Measurements from ENCODE around the gene TBC1D22A.

The TBC1D22A gene

DNA sequence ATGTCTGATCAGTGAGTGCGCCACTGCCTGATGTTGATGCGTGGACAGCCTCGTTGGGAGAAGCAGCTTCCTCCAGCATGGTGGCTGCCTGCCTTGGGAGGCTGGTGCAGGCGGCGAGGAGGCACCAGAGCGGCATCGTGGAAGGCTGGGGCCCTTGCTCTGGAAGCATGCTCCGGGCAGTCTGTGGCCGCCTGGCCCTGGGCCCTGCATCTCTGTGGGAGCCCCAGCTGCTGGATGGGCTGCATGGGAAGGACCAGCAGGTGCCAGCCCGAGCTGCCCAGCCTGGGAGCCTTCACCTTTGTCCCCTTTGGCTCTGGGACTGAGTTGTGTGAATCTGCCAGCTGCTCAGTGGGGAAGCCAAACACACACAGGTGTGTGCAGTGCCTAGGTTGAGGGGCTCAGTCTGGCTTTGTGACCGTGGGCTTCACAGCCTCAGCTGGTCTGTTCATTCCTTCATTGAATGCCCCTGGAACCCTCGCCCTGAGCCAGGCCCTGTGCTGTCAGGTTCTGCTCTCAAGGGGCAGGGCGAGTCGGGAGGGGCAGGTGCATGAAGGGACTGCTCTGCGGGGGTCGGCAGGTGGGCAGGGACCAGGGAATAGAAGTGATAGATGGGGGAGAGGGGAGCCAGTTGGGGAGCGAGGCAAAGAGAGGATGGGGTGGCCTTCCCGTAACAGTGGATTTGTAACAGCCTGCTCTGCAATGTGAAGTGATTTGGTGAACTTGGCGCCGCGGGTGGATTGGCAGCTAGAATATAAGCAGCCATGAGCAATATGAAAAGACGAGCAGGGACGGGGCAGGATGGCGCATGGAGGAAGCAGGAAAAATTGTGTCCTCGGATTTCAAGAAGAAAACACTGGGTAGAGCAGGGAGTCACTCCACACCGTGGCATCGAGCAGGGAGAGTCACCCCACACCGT, 354.2 kb downstream of the TBC1D22A start:
- TF ChIP-seq, protein P1, sequence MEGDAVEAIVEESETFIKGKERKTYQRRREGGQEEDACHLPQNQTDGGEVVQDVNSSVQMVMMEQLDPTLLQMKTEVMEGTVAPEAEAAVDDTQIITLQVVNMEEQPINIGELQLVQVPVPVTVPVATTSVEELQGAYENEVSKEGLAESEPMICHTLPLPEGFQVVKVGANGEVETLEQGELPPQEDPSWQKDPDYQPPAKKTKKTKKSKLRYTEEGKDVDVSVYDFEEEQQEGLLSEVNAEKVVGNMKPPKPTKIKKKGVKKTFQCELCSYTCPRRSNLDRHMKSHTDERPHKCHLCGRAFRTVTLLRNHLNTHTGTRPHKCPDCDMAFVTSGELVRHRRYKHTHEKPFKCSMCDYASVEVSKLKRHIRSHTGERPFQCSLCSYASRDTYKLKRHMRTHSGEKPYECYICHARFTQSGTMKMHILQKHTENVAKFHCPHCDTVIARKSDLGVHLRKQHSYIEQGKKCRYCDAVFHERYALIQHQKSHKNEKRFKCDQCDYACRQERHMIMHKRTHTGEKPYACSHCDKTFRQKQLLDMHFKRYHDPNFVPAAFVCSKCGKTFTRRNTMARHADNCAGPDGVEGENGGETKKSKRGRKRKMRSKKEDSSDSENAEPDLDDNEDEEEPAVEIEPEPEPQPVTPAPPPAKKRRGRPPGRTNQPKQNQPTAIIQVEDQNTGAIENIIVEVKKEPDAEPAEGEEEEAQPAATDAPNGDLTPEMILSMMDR (IDR thresholded peaks at IDR 0.05), result no peak

DNA sequence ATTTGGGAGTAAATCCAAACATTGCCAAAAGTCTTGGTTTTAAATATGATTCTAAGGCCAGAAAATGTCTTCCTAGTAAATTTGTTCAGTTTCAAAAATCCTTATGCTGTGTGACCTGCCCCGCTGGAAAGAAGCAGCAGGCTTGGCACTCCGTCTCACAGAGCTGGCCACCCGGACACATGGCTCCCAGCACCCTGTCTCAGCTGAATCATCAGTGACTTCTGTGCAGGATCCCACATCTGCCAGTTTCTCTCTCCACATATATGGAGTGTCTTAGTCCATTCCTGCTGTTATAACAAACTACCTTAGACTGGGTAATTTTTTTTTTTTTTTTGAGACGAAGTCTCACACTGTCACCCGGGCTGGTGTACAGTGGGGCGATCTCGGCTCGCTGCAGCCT, 356.7 kb downstream of the TBC1D22A start:
- TF ChIP-seq, protein P1 (IDR thresholded peaks at IDR 0.05), result no peak

DNA sequence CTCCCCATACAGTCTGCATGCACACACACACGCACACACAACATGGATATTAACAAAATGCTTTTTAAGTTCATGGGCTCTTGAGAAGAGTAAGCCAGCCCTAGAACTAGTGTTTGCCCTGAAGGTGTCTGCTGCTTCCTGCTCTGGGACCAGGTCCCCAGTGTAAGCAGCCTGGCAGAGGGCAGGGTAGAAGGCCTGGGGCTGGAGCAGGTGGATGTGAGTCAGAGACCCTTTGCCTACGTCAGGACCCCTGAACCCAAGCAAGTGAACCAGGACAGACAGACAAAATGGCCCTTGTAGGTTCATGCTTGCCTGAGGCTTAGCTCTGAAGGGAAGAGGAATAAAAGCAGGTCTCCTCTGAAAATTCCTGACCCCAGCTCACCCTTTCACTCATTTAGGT, 357.9 kb downstream of the TBC1D22A start:
- TF ChIP-seq, protein P1 (IDR thresholded peaks at IDR 0.05), result no peak

DNA sequence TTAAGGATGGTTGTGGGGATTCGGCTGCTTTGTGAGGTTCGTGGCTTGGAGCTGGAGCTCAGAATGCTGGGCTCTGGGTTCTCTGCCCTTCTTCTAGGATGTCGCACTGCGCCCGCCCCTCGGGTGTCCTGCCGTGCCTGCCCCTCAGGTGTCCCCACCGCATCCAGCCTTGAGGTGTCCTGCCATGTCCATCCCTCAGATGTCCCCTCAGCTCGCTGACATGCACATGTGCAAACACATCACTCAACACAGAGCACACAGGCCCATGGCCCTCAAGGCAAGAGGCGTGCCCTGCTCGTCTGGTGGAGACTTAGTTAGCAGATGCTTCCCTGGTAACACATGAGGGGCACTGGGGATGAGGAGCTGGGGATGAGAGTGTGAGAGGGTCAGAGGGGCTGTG, 359.3 kb downstream of the TBC1D22A start:
- TF ChIP-seq, protein P1 (IDR thresholded peaks at IDR 0.05), result no peak

DNA sequence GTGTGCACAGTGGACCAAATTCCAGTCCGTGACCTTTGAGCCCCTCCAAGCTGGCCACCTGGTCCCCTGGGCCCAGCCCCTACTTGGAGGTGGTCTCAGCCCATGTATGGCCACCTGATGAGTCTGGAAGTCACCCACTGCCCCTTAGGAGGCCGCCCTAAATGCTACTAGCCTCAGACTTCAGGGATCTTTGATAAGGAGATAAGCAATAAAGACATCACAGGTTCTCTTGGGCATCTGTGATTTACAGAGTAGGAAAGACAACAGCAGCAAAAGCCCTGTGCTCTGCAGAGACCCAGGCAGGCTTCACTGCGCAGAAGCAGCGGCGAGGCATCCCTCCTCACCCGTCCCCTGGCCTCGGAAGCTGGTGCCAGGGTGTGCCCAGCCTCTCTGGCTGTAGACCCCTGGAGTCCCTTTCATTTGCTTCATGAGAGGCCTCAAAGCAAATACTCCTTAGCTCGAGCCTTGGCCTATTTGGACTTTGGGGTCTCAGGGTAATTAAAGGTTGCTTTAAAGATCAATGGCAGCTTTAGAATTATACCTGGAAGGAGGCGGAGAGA, 360.1 kb downstream of the TBC1D22A start:
- TF ChIP-seq, protein P1 (IDR thresholded peaks at IDR 0.05), result no peak

DNA sequence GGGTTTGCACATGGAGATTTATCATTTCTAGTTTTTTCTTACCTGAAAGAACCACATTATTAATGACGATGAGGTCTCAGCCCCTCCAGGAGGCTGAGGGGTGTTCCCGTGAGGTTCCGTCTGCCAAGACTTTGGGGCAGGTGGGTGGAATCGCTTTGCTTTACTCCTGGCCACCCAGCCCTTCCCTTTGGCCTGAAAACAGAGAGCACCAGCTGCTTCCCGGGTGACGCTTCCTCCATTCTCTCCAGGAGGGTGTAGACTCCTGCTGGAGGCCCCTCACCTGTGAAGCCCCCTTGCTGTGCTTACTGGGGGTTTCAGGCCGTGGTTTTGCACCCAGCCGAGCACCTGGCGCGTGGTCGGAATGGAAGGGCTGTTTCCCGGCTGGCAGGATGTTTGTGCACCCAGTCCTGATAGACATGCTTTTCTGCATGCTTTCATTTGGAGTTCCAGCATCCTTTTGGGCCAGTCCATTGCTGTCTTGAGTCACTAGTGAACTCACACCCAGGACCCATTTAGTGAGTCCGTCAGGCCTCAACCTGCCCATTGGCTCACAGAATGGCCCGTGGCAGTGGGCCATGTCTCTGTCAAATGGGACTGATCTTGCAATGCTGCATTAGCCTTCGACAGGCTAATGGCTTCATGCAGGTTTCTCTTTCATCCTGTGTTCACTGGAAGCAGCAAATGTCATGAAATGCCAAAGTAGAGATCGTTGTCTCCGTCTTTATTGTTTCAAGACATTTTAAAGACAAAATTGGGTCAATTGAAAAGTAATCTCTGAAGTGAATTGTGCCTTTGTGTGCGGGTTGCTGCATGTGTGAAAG, 360.8 kb downstream of the TBC1D22A start:
- TF ChIP-seq, protein P1 (IDR thresholded peaks at IDR 0.05), result no peak

DNA sequence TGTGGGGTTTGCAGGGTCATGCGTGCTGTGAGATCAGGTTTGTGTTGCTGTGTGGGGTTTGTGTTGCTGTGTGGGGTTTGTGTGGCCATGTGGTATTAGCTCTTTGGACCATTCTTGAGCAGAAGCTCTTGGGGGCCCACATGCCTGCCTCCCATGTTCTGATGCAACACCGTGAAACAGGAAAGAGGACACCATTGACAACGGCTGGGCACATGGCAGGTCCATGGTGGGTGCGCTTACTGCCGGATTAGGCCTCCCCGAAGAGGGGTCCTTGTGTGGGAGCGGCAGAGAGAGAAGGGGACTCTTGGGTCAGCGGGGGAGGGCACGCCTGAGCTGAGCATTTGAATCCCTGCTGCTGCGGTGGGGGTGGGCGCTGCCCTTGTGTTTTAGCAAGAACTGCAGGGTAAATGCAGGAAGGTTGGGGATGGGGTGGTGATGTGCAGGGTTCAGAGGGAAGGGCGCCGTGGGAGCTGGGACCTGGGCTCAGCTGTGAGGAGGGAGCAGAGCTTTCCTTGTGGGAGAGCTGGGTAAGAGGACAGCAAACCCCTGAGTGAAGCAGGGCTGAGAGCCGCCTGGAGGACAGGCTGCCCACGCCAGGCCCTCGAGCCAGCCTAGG, 361.5 kb downstream of the TBC1D22A start:
- TF ChIP-seq, protein P1 (IDR thresholded peaks at IDR 0.05), result no peak
